H1 (cell line): ENCODE measurements around the gene CIAO2B. TPM values are rescaled to one million over a fixed set of nuclear protein-coding genes. Genes with fewer than 3 reads are reported as not detected.

ENCODE experiments used
- CTCF ChIA-PET: fragments of 300-600 bp; sonication (Branson Sonifier 250); formaldehyde crosslinking; loops from one replicate; lab custom pipeline; 2021; ENCODE audit not compliant: partially characterized antibody; lab: Charles Lee
- POLR2A ChIA-PET: fragments of 300-600 bp; sonication (Branson Sonifier 250); formaldehyde crosslinking; loops from one replicate; lab custom pipeline; 2021; ENCODE audit warnings: inconsistent platforms; ENCODE audit not compliant: partially characterized antibody; lab: Charles Lee
- DNase-seq, 2 experiments: peaks; one replicate each; pipeline versions ENCODE4 v3.0.0 to v3.0.0-alpha.2; 2010 to 2022; ENCODE audit warnings: low spot score in 2 of 2, low read depth in 1 of 2, mixed read lengths in 1 of 2
- FAIRE-seq: peaks from 2 replicates; lab custom pipeline; 2011; peaks lifted over from hg19 to GRCh38; lab: Jason Lieb, UNC
- H2AFZ ChIP-seq: 2 replicates; pipeline ENCODE4 v1.8.1; 2012; ENCODE audit warnings: low read length, inconsistent platforms
- H2AK5ac ChIP-seq: 2 replicates; pipeline ENCODE4 v1.6.1; 2013; ENCODE audit warnings: low read depth, low read length
- H2BK120ac ChIP-seq: replicated peaks from 2 replicates; pipeline ENCODE3; 2013; ENCODE audit warnings: low read depth, low read length, inconsistent platforms
- H2BK12ac ChIP-seq: 2 replicates; pipeline ENCODE4 v1.6.1; 2013; ENCODE audit warnings: low read depth, low read length
- H2BK15ac ChIP-seq: 2 replicates; pipeline ENCODE4 v1.6.1; 2013; ENCODE audit warnings: low read length
- H2BK20ac ChIP-seq: 2 replicates; pipeline ENCODE4 v1.6.1; 2013; ENCODE audit warnings: low read length
- H2BK5ac ChIP-seq: 2 replicates; pipeline ENCODE4 v1.6.1; 2013; ENCODE audit warnings: low read depth, low read length
- H3K14ac ChIP-seq: 2 replicates; pipeline ENCODE4 v1.6.1; 2013; ENCODE audit warnings: inconsistent platforms; ENCODE audit not compliant: insufficient read length
- H3K18ac ChIP-seq: 2 replicates; pipeline ENCODE4 v1.6.1; 2013; ENCODE audit warnings: low read length; ENCODE audit errors: extremely low read depth
- H3K23ac ChIP-seq: 2 replicates; pipeline ENCODE4 v1.6.1; 2013; ENCODE audit warnings: inconsistent platforms; ENCODE audit not compliant: insufficient read length
- H3K23me2 ChIP-seq: 2 replicates; pipeline ENCODE4 v1.6.1; 2013; ENCODE audit warnings: low read depth, low read length
- H3K27ac ChIP-seq: 2 replicates; pipeline ENCODE4 v1.6.1; 2011; ENCODE audit warnings: low read depth, low read length, inconsistent platforms
- H3K27me3 ChIP-seq, 4 experiments: replicated peaks in 1 of 4; 1 replicate in 1 of 4; 2 replicates in 3 of 4; pipeline versions ENCODE4 v1.6.1 to v1.8.1; 2011 to 2013; ENCODE audit warnings: low read length in 3 of 4, mild to moderate bottlenecking in 3 of 4, inconsistent platforms in 2 of 4, mixed read lengths in 2 of 4, moderate library complexity in 1 of 4; ENCODE audit not compliant: control insufficient read depth in 3 of 4, insufficient read depth in 3 of 4; ENCODE audit errors: extremely low read depth in 1 of 4
- H3K36me3 ChIP-seq, 4 experiments: 2 replicates each; pipeline versions ENCODE4 v1.6.1 to v1.8.1; 2011 to 2013; ENCODE audit warnings: mild to moderate bottlenecking in 4 of 4, low read length in 3 of 4, moderate library complexity in 2 of 4, control low read depth in 1 of 4, inconsistent platforms in 1 of 4; ENCODE audit not compliant: insufficient read depth in 4 of 4, control insufficient read depth in 2 of 4
- H3K4ac ChIP-seq: replicated peaks from 2 replicates; pipeline ENCODE3; 2013; ENCODE audit warnings: low read length, low read depth, mixed read lengths, inconsistent platforms; ENCODE audit not compliant: insufficient read length
- H3K4me1 ChIP-seq, 4 experiments: replicated peaks in 1 of 4; 1 replicate in 1 of 4; 2 replicates in 3 of 4; pipeline versions ENCODE4 v1.6.1 to v1.8.1; 2011 to 2013; ENCODE audit warnings: low read length in 3 of 4, inconsistent platforms in 2 of 4, mixed read lengths in 1 of 4; ENCODE audit not compliant: insufficient read depth in 4 of 4, control insufficient read depth in 3 of 4
- H3K4me2 ChIP-seq, 2 experiments: 2 replicates each; pipeline versions ENCODE4 v1.6.1 to v1.8.1; 2011 to 2013; ENCODE audit warnings: low read depth in 2 of 2, low read length in 2 of 2, control low read depth in 1 of 2, inconsistent platforms in 1 of 2, mild to moderate bottlenecking in 1 of 2; ENCODE audit not compliant: insufficient read depth in 1 of 2
- H3K4me3 ChIP-seq, 4 experiments: fragments of 200-600, 300-600 bp in 1 of 4; sonication (generic), shearing (Covaris generic), sonication (Bioruptor Twin) in 1 of 4; 2 replicates each; pipeline versions ENCODE4 v1.5.1 to v1.8.1; 2011 to 2016; ENCODE audit warnings: low read length in 4 of 4, low read depth in 3 of 4, control low read depth in 2 of 4, inconsistent platforms in 2 of 4, mild to moderate bottlenecking in 2 of 4, mixed read lengths in 1 of 4, moderate library complexity in 1 of 4; ENCODE audit not compliant: insufficient read depth in 2 of 4; ENCODE audit errors: extremely low read depth in 1 of 4
- H3K56ac ChIP-seq: replicated peaks from 2 replicates; pipeline ENCODE3; 2013; ENCODE audit warnings: low read depth, mild to moderate bottlenecking, mixed read lengths, low read length, inconsistent platforms; ENCODE audit not compliant: insufficient read length
- H3K79me1 ChIP-seq: 2 replicates; pipeline ENCODE4 v1.6.1; 2013; ENCODE audit warnings: low read depth, low read length, control low read depth
- H3K79me2 ChIP-seq, 2 experiments: 2 replicates each; pipeline versions ENCODE4 v1.6.1 to v1.8.1; 2012 to 2013; ENCODE audit warnings: low read length in 2 of 2, mild to moderate bottlenecking in 2 of 2, inconsistent platforms in 1 of 2; ENCODE audit not compliant: insufficient read depth in 2 of 2, control insufficient read depth in 1 of 2
- H3K9ac ChIP-seq, 4 experiments: replicated peaks in 1 of 4; 1 replicate in 1 of 4; 2 replicates in 3 of 4; pipeline versions ENCODE4 v1.6.1 to v1.8.1; 2011 to 2013; ENCODE audit warnings: low read depth in 3 of 4, low read length in 3 of 4, control low read depth in 2 of 4, mild to moderate bottlenecking in 2 of 4, moderate library complexity in 2 of 4, inconsistent platforms in 1 of 4; ENCODE audit errors: extremely low read depth in 1 of 4
- H3K9me3 ChIP-seq, 2 experiments: 2 replicates each; pipeline versions ENCODE4 v1.6.1 to v1.8.1; 2012 to 2013; ENCODE audit warnings: mild to moderate bottlenecking in 2 of 2, moderate library complexity in 2 of 2, control low read depth in 1 of 2, inconsistent platforms in 1 of 2, low read depth in 1 of 2, low read length in 1 of 2, mixed read lengths in 1 of 2; ENCODE audit not compliant: insufficient read depth in 2 of 2
- H4K20me1 ChIP-seq, 2 experiments: replicated peaks in 1 of 2; 2 replicates each; pipeline versions ENCODE3 to v1.8.1; 2011 to 2013; ENCODE audit warnings: inconsistent platforms in 2 of 2, low read length in 2 of 2, mild to moderate bottlenecking in 1 of 2; ENCODE audit not compliant: insufficient read depth in 2 of 2, control insufficient read depth in 1 of 2
- H4K5ac ChIP-seq: 2 replicates; pipeline ENCODE4 v1.6.1; 2013; ENCODE audit warnings: low read length, low read depth, mixed read lengths, inconsistent platforms; ENCODE audit not compliant: insufficient read length
- H4K8ac ChIP-seq: 2 replicates; pipeline ENCODE4 v1.8.0; 2013; ENCODE audit warnings: mild to moderate bottlenecking, moderate library complexity, low read length, inconsistent platforms; ENCODE audit not compliant: insufficient read depth; ENCODE audit errors: extremely low read depth
- H4K91ac ChIP-seq: replicated peaks from 2 replicates; pipeline ENCODE3; 2013; ENCODE audit warnings: low read length, mixed read lengths, inconsistent platforms; ENCODE audit not compliant: insufficient read length
- CBX8 ChIP-seq: fragments of 300-800, 300-1000 bp; sonication (generic); IDR thresholded peaks from 2 replicates; pipeline ENCODE4 v1.7.1; 2016; ENCODE audit warnings: low read depth, low read length, borderline replicate concordance
- EP300 ChIP-seq, 2 experiments: IDR thresholded peaks; 1 replicate in 1 of 2; 2 replicates in 1 of 2; pipeline ENCODE4 v1.6.1; 2011 to 2012; ENCODE audit warnings: low read depth in 2 of 2, low read length in 2 of 2, mild to moderate bottlenecking in 2 of 2, borderline replicate concordance in 1 of 2, inconsistent platforms in 1 of 2, moderate library complexity in 1 of 2
- HDAC2 ChIP-seq, 2 experiments: fragments of 300-600 bp in 1 of 2; sonication (generic) in 1 of 2; IDR thresholded peaks; 2 replicates each; pipeline ENCODE4 v1.6.1; 2011 to 2012; ENCODE audit warnings: low read depth in 2 of 2, low read length in 2 of 2, mild to moderate bottlenecking in 2 of 2, moderate library complexity in 2 of 2, borderline replicate concordance in 1 of 2, inconsistent platforms in 1 of 2
- JUN ChIP-seq: IDR thresholded peaks from 2 replicates; pipeline ENCODE4 v1.6.1; 2011; ENCODE audit warnings: low read depth, mild to moderate bottlenecking, improper control_type of control experiment, low read length
- JUND ChIP-seq: IDR thresholded peaks from 2 replicates; pipeline ENCODE4 v1.6.1; 2011; ENCODE audit warnings: mild to moderate bottlenecking, improper control_type of control experiment, low read length
- KDM5A ChIP-seq: fragments of 200-600 bp; IDR thresholded peaks from 2 replicates; pipeline ENCODE4 v1.7.1; 2012; ENCODE audit warnings: mild to moderate bottlenecking, low read length, inconsistent platforms, mixed read lengths
- MAFK ChIP-seq: IDR thresholded peaks from 2 replicates; pipeline ENCODE4 v1.6.1; 2012; ENCODE audit warnings: low read depth, mild to moderate bottlenecking, improper control_type of control experiment, low read length
- NANOG ChIP-seq: IDR thresholded peaks from 2 replicates; pipeline ENCODE4 v1.6.1; 2011; ENCODE audit warnings: low read length, low read depth, mild to moderate bottlenecking, inconsistent platforms; ENCODE audit not compliant: insufficient read depth, poor library complexity, severe bottlenecking
- RXRA ChIP-seq: IDR thresholded peaks from 2 replicates; pipeline ENCODE4 v1.6.1; 2011; ENCODE audit warnings: low read depth, mild to moderate bottlenecking, low read length, moderate library complexity; ENCODE audit not compliant: insufficient read depth
- SAP30 ChIP-seq: fragments of 300-600 bp; sonication (generic); IDR thresholded peaks from 2 replicates; pipeline ENCODE4 v1.7.1; 2012; ENCODE audit warnings: low read length, moderate library complexity, mild to moderate bottlenecking, inconsistent platforms; ENCODE audit not compliant: insufficient read depth, insufficient replicate concordance
- SP2 ChIP-seq: IDR thresholded peaks from 2 replicates; pipeline ENCODE4 v1.6.1; 2012; ENCODE audit warnings: mild to moderate bottlenecking, low read length, inconsistent platforms
- WGBS, 2 experiments: shearing (Covaris generic) in 1 of 2; methylation state at CpG; one replicate each; pipeline versions ENCODE4 v1.1.6 to v1.1.7; 2013 to 2015; ENCODE audit warnings: low lambda C conversion rate in 2 of 2, mixed read lengths in 2 of 2, inconsistent platforms in 1 of 2, low coverage in 1 of 2, missing lambda C conversion rate in 1 of 2; ENCODE audit not compliant: insufficient replicate concordance in 2 of 2, insufficient coverage in 1 of 2, insufficient read length in 1 of 2; ENCODE audit errors: extremely low coverage in 1 of 2, missing lambda C conversion rate in 1 of 2; 5-methylcytosine and 5-hydroxymethylcytosine counted together
- polyA plus RNA-seq, 7 experiments: library from polyadenylated mRNA; depleted of rRNA in 3 of 7; stranded (reverse) in 5 of 7; unstranded in 2 of 7; fragments of >200 nt in 5 of 7; fragments of 200-250 nt in 2 of 7; gene quantifications; 1 replicate in 5 of 7; 2 replicates in 1 of 7; 4 replicates in 1 of 7; pipeline versions ENCODE4 v1.2.1 to v1.2.3, GENCODE V29; 2011 to 2013; ENCODE audit warnings: missing spikeins in 2 of 7, mixed read lengths in 2 of 7
- total RNA-seq: library from RNA; stranded (reverse); fragmentation: NEBNext Ultra II Directional; extraction: Animal tissue kit (Norgen Biotek cat#: 25700); gene quantifications from 2 replicates; pipeline ENCODE4 v1.2.1, GENCODE V29; 2021
- TF ChIP-seq, protein P1 (sequence below): IDR thresholded peaks from 2 replicates; pipeline ENCODE4 v1.6.1; 2011; ENCODE audit warnings: low read depth, mild to moderate bottlenecking, low read length; ENCODE audit not compliant: insufficient read depth

CIAO2B gene
- total and polyA plus RNA-seq, 2 of the 8 experiments (the other 6 are each of a cell fraction or from before 2014, with no cell fraction given): 65.6 to 248 TPM

DNA sequence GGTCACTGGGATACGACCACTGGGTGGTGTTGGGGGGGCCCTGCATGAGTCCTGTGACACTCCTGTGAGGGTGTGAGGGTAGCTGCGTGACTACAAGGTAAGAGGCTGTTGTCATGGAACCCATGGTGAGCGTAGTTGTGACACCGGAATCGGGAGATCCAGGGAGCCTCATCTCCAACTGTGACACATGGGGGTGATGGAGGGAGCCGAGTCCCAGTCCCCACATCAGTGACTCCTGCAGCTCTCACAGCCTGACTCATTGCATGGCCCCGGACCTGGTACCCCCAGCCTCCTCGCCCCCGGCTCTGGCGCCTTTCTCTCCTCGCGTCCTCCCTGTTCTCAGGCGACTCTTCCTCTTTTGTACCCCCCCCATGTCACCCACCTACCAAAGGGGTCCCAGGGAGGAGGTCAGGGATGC lies 29.8 kb downstream of the CIAO2B start:
- H2BK5ac ChIP-seq: no peak overlapping the region
- H2BK120ac ChIP-seq: no peak overlapping the region
- H3K23ac ChIP-seq: no peak overlapping the region
- 88% methylated on average over 8 of the region's 13 CpGs; no CpG with 5 or more reads in 1 of the 2 experiments for WGBS, 2 experiments
- H4K20me1 ChIP-seq: no peaks in the 10 kb centered on the region
- no peak overlapping the region for H4K5ac ChIP-seq
- H3K23me2 ChIP-seq: no peaks in the 10 kb centered on the region
- no peak overlapping the region for H2BK12ac ChIP-seq
- no peaks in the 10 kb centered on the region for H3K79me2 ChIP-seq
- no peak overlapping the region for H3K14ac ChIP-seq
- no peak overlapping the region for H2AFZ ChIP-seq
- CTCF ChIA-PET: interaction anchor here (0.6 to 42.0 kb wide), 6 partner anchors 5 to 124 kb away, joined by 3 to 1009 read pairs (median 8); partner anchors contain the start of genes CDH16, CIAO2B, PDP2 and RRAD
- no peaks in the 10 kb centered on the region for H3K9me3 ChIP-seq
- H3K27ac ChIP-seq: no peak overlapping the region
- no peaks in the 10 kb centered on the region for H3K36me3 ChIP-seq
- H3K4me3 ChIP-seq: no peak overlapping the region
- no peaks in the 10 kb centered on the region; a peak in 1 of 7 replicates for H3K27me3 ChIP-seq
- H2BK20ac ChIP-seq: no peak overlapping the region
- POLR2A ChIA-PET: interaction anchor here (0.9 to 1.2 kb wide), 3 partner anchors 15 to 38 kb away, joined by 3 read pairs; no protein-coding TSS in a partner anchor
- H3K4ac ChIP-seq: no peak overlapping the region
- H3K56ac ChIP-seq: no peak overlapping the region
- no peaks in the 10 kb centered on the region for H3K79me1 ChIP-seq
- no peak overlapping the region for H2AK5ac ChIP-seq
- H2BK15ac ChIP-seq: no peak overlapping the region
- H3K9ac ChIP-seq: no peak overlapping the region
- no peak overlapping the region for H3K18ac ChIP-seq
- no peak overlapping the region for H4K91ac ChIP-seq
- DNase-seq (no peak), FAIRE-seq (no peak)
- H3K4me1 ChIP-seq: peaks cover 0 to 5% (median 3%) of the 10 kb centered on the region in 4 experiments; a peak in 4 of 7 replicates
- H4K8ac ChIP-seq: no peak overlapping the region; the same call in 1 of the 2 replicates
- no peak overlapping the region for H3K4me2 ChIP-seq
- TF ChIP-seq, protein P1, sequence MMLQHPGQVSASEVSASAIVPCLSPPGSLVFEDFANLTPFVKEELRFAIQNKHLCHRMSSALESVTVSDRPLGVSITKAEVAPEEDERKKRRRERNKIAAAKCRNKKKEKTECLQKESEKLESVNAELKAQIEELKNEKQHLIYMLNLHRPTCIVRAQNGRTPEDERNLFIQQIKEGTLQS: no peak
- TF ChIP-seq JUN (no peak), EP300 (IDR thresholded peaks at IDR 0.05; ENCODE audit: borderline replicate concordance in 1 of 2, low read depth in 2 of 2, low read length in 2 of 2) (no peak), KDM5A (no peak), CBX8 (no peak), MAFK (no peak), RXRA (no peak), SAP30 (no peak), HDAC2 (IDR thresholded peaks at IDR 0.05; ENCODE audit: borderline replicate concordance in 1 of 2, low read depth in 2 of 2, low read length in 2 of 2) (no peak), JUND (no peak), NANOG (no peak), SP2 (no peak)
